GM18498 (cell line): ENCODE data around the gene OR5T2.
"Not testable (repeated sequence)": the region's sequence is repeated elsewhere in the genome, so short reads cannot be mapped to it uniquely, and the experiment has no call there.

Experiments
- ATAC-seq: cut with Tn5 transposase; IDR thresholded peaks from one replicate; pipeline ENCODE4 v1.9.1; 2021; ENCODE audit warnings: mild to moderate bottlenecking, moderate library complexity; ENCODE audit not compliant: unreplicated experiment

OR5T2 gene

GRCh38 chr11:56234155-56234554 is at the start of gene OR5T2:
Gene OR5T2, minus strand, starts transcription at chr11:56234255. Its CDS starts 1,193 bp downstream, at chr11:56233062.
- no peak for ATAC-seq

DNA sequence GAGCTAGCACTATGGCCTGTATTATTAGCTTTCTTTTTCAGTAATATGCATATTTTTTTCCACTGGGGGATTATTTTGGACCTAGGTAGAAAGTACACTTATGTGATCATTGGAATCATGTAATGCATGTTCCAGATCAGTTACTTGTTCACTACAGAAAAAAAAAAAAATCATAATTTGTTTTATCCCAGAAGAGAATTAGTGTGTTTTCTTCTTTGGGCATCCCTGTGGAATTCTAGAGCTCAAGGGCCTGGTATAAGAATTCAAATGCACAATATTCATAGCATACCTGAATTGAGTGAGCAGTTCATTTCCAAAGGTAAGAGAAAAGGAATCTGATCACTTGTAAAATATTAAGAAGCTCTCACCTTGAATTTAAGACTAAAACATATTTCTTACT is 39.8 kb upstream of the OR5T2 start, which contains the start of gene OR5T1:
TSS of gene OR5T1 (plus strand) at position 301 of the 400 bp plus-strand sequence. CDS start 1,485 bp downstream, outside the sequence.
- ATAC-seq = no peak

GRCh38 chr11:56271092-56271491 is 37.0 kb upstream of the OR5T2 start:
- ATAC-seq = no peak

- no peak for ATAC-seq
Observed at GRCh38 chr11:56251954-56252353, 17.9 kb upstream of the OR5T2 start, which contains the start of gene OR5T3. Gene OR5T3, plus strand, starts transcription at chr11:56252254. Its CDS starts 0 bp downstream, at chr11:56252254.

DNA sequence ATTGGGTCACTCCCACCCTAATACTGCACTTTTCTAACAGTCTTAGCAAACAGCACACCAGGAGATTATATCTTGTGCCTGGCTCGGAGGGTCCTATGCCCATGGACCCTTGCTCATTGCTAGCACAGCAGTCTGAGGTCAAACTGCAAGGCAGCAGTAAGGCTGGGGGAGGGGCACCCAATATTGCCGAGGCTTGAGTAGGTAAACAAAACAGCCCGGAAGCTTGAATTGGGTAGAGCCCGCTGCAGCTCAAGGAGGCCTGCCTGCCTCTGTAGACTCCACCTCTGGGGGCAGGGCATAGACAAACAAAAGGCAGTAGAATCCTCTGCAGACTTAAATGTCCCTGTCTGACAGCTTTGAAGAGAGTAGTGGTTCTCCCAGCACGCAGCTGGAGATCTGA is 14.3 kb downstream of the OR5T2 start:
- not testable (repeated sequence) for ATAC-seq

- no peak for ATAC-seq
Observed at GRCh38 chr11:56214537-56214936, 19.5 kb downstream of the OR5T2 start.

GRCh38 chr11:56207790-56208189 is 26.3 kb downstream of the OR5T2 start:
- no peak for ATAC-seq

- no peak for ATAC-seq
Observed at GRCh38 chr11:56197367-56197766, 36.7 kb downstream of the OR5T2 start.

DNA sequence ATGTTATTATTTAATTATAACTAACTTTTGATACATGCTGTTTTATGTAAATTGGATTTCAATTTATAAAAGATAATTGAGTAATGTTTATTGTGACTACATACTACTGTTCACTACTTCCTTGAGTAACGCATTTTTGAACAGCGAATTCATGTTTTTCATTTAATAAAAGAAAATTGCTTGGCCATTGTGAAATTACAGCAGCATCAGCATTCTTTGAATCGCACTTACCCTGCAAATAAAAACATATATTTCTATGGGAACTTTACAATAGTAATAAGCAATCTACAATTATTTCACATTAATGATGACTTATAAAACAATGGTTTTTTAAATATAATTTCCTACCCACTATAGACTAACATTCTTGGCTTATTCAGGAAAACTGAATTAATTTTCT is 37.4 kb downstream of the OR5T2 start:
- ATAC-seq = no peak

DNA sequence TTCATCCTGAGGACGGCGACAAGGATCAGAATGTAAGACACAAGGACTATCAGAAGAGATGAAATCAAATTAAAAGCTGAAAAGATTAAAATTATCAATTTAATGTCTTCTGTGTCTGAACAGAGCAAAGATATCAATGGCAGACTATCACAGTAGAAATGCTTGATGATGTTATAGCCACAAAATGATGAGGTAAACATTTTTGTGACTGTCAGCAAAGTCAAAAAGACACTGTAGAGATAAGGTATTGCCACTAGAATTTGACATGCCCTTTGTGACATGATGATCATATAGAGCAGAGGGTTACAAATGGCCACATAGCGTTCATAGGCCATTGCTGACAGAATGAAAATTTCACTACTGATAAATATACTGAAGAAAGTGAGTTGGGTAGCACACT is 45.5 kb downstream of the OR5T2 start:
- ATAC-seq = no peak

DNA sequence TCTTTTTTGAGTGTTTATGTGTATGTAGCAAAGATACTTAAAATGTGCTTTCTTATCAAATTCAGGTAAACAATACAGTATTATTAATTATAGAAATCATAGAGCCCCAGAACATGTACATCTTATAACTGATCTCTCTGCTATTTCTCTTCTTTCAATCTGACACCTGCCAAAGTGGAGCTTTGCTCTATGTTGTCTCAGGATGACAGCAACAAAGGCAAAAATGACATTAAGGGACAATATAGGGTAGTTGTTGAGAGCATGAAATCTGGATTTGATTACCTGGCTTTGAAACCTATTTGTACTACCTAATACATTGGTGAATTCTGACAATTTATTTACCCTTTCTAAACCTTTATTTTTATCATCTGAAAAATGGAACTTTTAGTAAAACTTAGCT is 50.6 kb downstream of the OR5T2 start:
- no peak for ATAC-seq
